K562 (cell line): ENCODE measurements around the gene C2orf42. TPM values are rescaled to one million over a fixed set of nuclear protein-coding genes. Genes with fewer than 3 reads are reported as not detected.

Source experiments
- CXXC5 ChIP-seq: fragments of 250-450 bp; sonication (Bioruptor Pico); IDR thresholded peaks from 2 replicates; pipeline ENCODE4 v1.8.0; 2022; ENCODE audit warnings: inconsistent platforms, mild to moderate bottlenecking, moderate library complexity
- DNMT1 ChIP-seq: fragments of 450-650 bp; IDR thresholded peaks from 2 replicates; pipeline ENCODE4 v1.6.1; 2016; ENCODE audit warnings: antibody characterized with exemption, mild to moderate bottlenecking
- KDM2B ChIP-seq: fragments of 250-450 bp; sonication (Bioruptor Pico); IDR thresholded peaks from 2 replicates; pipeline ENCODE4 v1.8.0; 2021; ENCODE audit warnings: mild to moderate bottlenecking, moderate library complexity
- MCM7 ChIP-seq, 2 experiments: fragments of 450-650 bp; IDR thresholded peaks; 2 replicates each; pipeline ENCODE4 v1.6.1; 2016 to 2018
- NFE2 ChIP-seq: IDR thresholded peaks from 2 replicates; pipeline ENCODE4 v1.6.1; 2014; ENCODE audit warnings: antibody characterized with exemption, low read depth
- NR2C1 ChIP-seq, 2 experiments: fragments of 450-650 bp; IDR thresholded peaks; 2 replicates each; pipeline ENCODE4 v1.6.1; 2017; ENCODE audit warnings: mild to moderate bottlenecking in 2 of 2, antibody characterized with exemption in 1 of 2, inconsistent platforms in 1 of 2, missing compliant biosample characterization in 1 of 2, missing genetic modification characterization in 1 of 2
- PURB ChIP-seq: sonication (generic); formaldehyde crosslinking; IDR thresholded peaks from 2 replicates; pipeline ENCODE4 v1.9.0; 2021; ENCODE audit warnings: low read depth, mild to moderate bottlenecking, missing genetic modification reagents
- SAFB ChIP-seq: fragments of 200-400 bp; formaldehyde crosslinking; IDR thresholded peaks from 2 replicates; pipeline ENCODE4 v1.6.1; 2017; ENCODE audit warnings: low read depth, low read length, borderline replicate concordance
- SMAD1 ChIP-seq: fragments of 150-350 bp; IDR thresholded peaks from 2 replicates; pipeline ENCODE4 v1.6.1; 2014; ENCODE audit warnings: low read length, low read depth; ENCODE audit not compliant: partially characterized antibody
- SMARCC2 ChIP-seq: fragments of 450-650 bp; IDR thresholded peaks from 2 replicates; pipeline ENCODE4 v1.6.1; 2017; ENCODE audit warnings: antibody characterized with exemption, moderate library complexity, mild to moderate bottlenecking, low read depth
- SNRNP70 ChIP-seq: fragments of 200-400 bp; formaldehyde crosslinking; optimal IDR thresholded peaks from 2 replicates; pipeline ENCODE3; 2017; ENCODE audit warnings: low read depth, low read length
- TAF7 ChIP-seq: fragments of 450-650 bp; IDR thresholded peaks from 2 replicates; pipeline ENCODE4 v1.6.1; 2016; ENCODE audit warnings: missing genetic modification characterization, missing compliant biosample characterization
- ZNF133 ChIP-seq: fragments of 250-450 bp; sonication (Bioruptor Pico); IDR thresholded peaks from 2 replicates; pipeline ENCODE4 v1.4.0; 2020; ENCODE audit warnings: mild to moderate bottlenecking
- ZNF140 ChIP-seq: fragments of 250-450 bp; sonication (Bioruptor Pico); IDR thresholded peaks from 2 replicates; pipeline ENCODE4 v1.8.0; 2021; ENCODE audit warnings: moderate library complexity, mild to moderate bottlenecking, inconsistent platforms
- ZNF561 ChIP-seq: fragments of 450-650 bp; formaldehyde crosslinking; conservative IDR thresholded peaks from 2 replicates; pipeline ENCODE4 v1.4.0; 2020; ENCODE audit warnings: mild to moderate bottlenecking, moderate library complexity
- ZNF584 ChIP-seq: fragments of 200-800 bp; sonication (Bioruptor generic); IDR thresholded peaks from 2 replicates; pipeline ENCODE4 v1.6.1; 2016; ENCODE audit warnings: low read depth, mild to moderate bottlenecking, missing genetic modification characterization, missing compliant biosample characterization
- ZNF668 ChIP-seq: fragments of 250-450 bp; sonication (Bioruptor Pico); IDR thresholded peaks from 2 replicates; pipeline ENCODE4 v1.8.0; 2022; ENCODE audit warnings: mild to moderate bottlenecking, inconsistent platforms
- ZSCAN29 ChIP-seq: fragments of 450-650 bp; IDR thresholded peaks from 2 replicates; pipeline ENCODE4 v1.6.1; 2017
- polyA plus RNA-seq, 8 experiments: library from polyadenylated mRNA; depleted of rRNA in 4 of 8; stranded (reverse) in 5 of 8; unstranded in 3 of 8; fragments of >200 nt; fragmentation: Nextera tagmentation in 2 of 8; fragmentation: Illumina TruSeq in 1 of 8; extraction: Ambion mirVana in 2 of 8; extraction: Trizol in 1 of 8; gene quantifications; 2 replicates each; pipeline versions ENCODE4 v1.2.1 to v1.2.3, GENCODE V29; 2011 to 2014; ENCODE audit warnings: inconsistent platforms in 1 of 8, missing spikeins in 1 of 8
- total RNA-seq, 7 experiments: library from RNA; depleted of rRNA in 6 of 7; stranded (reverse); fragments of >200 nt in 6 of 7; fragmentation: Illumina TruSeq in 2 of 7; extraction: Trizol in 2 of 7; gene quantifications; 2 replicates each; pipeline versions ENCODE4 v1.2.1 to v1.2.3, GENCODE V29; 2011 to 2021; ENCODE audit warnings: low replicate concordance in 1 of 7
- TF ChIP-seq, protein P1 (sequence below): fragments of 250-450 bp; sonication (Bioruptor Pico); IDR thresholded peaks from 2 replicates; pipeline ENCODE4 v1.5.0; 2021; ENCODE audit warnings: mild to moderate bottlenecking, moderate library complexity
- TF ChIP-seq, protein P2 (sequence below): IDR thresholded peaks from 3 replicates; pipeline ENCODE4 v1.6.1; 2011; ENCODE audit warnings: borderline replicate concordance, mild to moderate bottlenecking; ENCODE audit not compliant: insufficient read length, insufficient read depth

Gene C2orf42
- total and polyA plus RNA-seq, 9 of the 15 experiments (the other 6 are each of a cell fraction or from before 2014, with no cell fraction given), result 4.6 to 10.9 (median 7.5) TPM

DNA sequence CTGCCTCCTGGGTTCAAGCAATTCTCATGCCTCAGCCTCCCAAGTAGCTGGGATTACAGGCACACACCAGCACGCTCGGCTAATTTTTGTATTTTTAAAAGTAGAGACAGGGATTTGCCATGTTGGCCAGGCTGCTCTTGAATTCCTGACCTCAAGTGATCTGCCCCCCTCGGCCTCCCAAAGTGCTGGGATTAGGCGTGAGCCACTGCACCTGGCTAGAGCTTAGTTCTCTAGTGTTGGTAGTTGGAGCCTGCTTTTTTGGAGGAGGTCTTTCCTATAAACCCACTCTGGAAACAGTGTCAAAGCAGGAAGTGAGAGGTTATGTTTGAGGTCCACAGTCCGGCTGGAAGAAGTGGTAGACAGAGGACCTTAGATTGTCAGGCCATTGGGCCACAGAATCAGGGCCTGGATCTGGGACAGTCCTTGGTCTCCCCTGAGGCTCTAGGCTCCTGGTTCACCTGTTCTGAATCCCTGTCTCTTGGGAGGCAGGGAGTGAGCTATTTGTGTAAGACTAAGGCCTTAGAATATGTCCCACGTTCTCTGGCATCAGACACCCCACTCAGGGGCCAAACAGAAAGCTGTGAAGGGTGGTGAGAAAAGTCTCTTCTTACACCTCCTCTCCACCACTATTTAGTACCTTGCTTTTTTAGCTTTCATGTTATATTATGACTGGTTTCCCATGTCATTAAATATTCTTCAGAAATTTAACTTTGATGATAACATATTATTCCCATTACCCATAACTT lies 69.0 kb downstream of the C2orf42 start (continued):
- TF ChIP-seq, protein P1, sequence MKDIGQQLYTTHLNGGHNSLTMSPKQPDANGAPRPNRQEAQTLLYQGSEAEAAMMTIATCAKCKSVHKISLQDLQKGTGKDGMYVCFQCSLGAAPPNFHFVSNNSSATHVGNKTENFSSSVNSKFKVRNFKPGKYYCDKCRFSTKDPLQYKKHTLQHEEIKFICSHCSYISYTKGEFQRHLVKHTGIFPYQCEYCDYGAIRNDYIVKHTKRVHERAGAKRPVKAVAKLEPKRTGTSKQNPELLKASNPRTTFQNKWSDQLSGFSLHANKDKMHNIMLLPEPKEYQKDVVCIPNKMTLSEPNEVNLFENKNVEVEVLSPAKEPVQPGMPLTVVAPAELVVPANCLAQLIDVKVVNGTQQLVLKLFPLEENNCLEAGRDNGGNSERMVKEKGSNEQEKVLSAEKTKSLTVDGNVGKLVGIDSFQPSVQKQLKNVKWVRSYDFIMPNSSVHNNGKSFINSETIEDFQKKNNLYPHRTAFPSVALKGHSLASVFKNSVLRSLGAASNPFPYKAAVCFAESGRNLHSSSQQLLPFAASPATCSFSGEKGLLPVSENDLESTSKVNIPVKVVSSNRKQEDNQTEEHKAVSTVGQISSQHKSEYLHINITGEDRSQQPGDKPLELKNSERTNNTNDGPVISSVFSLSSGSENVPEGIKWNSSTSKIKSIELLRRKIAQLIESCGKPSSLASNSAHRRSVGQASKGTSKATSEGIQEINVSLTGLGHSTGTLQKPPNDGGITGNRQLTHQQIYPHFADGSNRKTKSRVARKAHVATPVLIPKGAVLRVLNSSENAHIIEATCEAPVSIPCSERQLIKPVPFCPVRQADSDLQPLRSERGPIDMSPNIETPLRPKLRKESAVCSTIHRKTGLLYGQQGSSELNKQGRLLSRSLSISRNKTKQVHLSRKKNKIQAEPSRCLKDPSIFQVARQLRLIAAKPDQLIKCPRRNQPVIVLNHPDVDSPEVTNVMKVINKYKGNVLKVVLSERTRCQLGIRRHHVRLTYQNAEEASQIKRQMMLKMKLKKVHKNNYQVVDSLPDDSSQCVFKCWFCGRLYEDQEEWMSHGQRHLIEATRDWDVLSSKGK (CRISPR knock-in tag), result no peak
- TF ChIP-seq ZSCAN29, result no peak
- TF ChIP-seq, protein P2, sequence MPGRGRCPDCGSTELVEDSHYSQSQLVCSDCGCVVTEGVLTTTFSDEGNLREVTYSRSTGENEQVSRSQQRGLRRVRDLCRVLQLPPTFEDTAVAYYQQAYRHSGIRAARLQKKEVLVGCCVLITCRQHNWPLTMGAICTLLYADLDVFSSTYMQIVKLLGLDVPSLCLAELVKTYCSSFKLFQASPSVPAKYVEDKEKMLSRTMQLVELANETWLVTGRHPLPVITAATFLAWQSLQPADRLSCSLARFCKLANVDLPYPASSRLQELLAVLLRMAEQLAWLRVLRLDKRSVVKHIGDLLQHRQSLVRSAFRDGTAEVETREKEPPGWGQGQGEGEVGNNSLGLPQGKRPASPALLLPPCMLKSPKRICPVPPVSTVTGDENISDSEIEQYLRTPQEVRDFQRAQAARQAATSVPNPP, result no peak
- no peak for TF ChIP-seq ZNF140 (CRISPR knock-in tag)
- TF ChIP-seq MCM7 (IDR thresholded peaks at IDR 0.05), result 0 out of 4 replicates have a peak, but pooled peaks of 1 of the 2 experiments have one; percentile 4
- TF ChIP-seq NFE2, result no peak
- no peak for TF ChIP-seq SMARCC2
- TF ChIP-seq CXXC5 (CRISPR knock-in tag), result peak; percentile 14; the same call in 1 of the 2 replicates
- no peak for TF ChIP-seq ZNF584 (CRISPR knock-in tag)
- no peak for TF ChIP-seq PURB (CRISPR knock-in tag)
- TF ChIP-seq SAFB, result no peak
- no peak for TF ChIP-seq ZNF561
- no peak for TF ChIP-seq KDM2B (CRISPR knock-in tag)
- TF ChIP-seq DNMT1, result no peak
- no peak for TF ChIP-seq NR2C1 (IDR thresholded peaks at IDR 0.05)
- peak; percentile 9; the same call in 1 of the 2 replicates for TF ChIP-seq NR2C1 (tag; IDR thresholded peaks at IDR 0.05)
- TF ChIP-seq ZNF668, result no peak
- TF ChIP-seq SMAD1, result no peak
- TF ChIP-seq ZNF133, result no peak
- 0 out of 2 replicates have a peak, but pooled peaks have one; percentile 28 for TF ChIP-seq TAF7 (tag)
- TF ChIP-seq SNRNP70, result no peak
